GM21526 (cell line): ENCODE measurements around the gene METAP1.
"Not testable (repeated sequence)": the region's sequence is repeated elsewhere in the genome, so short reads cannot be mapped to it uniquely, and the experiment has no call there.

Experiments used
- ATAC-seq: cut with Tn5 transposase; IDR thresholded peaks from one replicate; pipeline ENCODE4 v1.9.1; 2021; ENCODE audit warnings: moderate library complexity; ENCODE audit not compliant: unreplicated experiment, low FRiP score

METAP1 gene

GRCh38 chr4:99088481-99089365 is 93.2 kb downstream of the METAP1 start, which contains the start of gene ADH5:
ADH5 (minus strand) TSS chr4:99088788; CDS start chr4:99088700, 88 bp downstream.
- peak; percentile 95 for ATAC-seq

GRCh38 chr4:99090481-99091215 is 95.1 kb downstream of the METAP1 start:
- ATAC-seq, result no peak

GRCh38 chr4:99091216-99091575 is 95.7 kb downstream of the METAP1 start:
- ATAC-seq, result no peak

- not testable (repeated sequence) for ATAC-seq
These were observed 96.3 kb downstream of the METAP1 start for GRCh38 chr4:99091841-99092240.

GRCh38 chr4:99099311-99099710 is 103.8 kb downstream of the METAP1 start:
- ATAC-seq, result no peak

GRCh38 chr4:99099814-99100213 is 104.3 kb downstream of the METAP1 start:
- not testable (repeated sequence) for ATAC-seq

GRCh38 chr4:99100876-99101275 is 105.4 kb downstream of the METAP1 start:
- ATAC-seq, result no peak

GRCh38 chr4:99102634-99103033 is 107.1 kb downstream of the METAP1 start:
- ATAC-seq, result no peak

- ATAC-seq, result no peak
These were observed 107.6 kb downstream of the METAP1 start for GRCh38 chr4:99103166-99103565.

- ATAC-seq, result no peak
These were observed 108.6 kb downstream of the METAP1 start for GRCh38 chr4:99104153-99104552.

GRCh38 chr4:99109286-99109685 is 113.8 kb downstream of the METAP1 start:
- ATAC-seq, result not testable (repeated sequence)
